Measurements from ENCODE around the gene M1AP. TPM values are rescaled to one million over a fixed set of nuclear protein-coding genes. Genes with fewer than 3 reads are reported as not detected.

The M1AP gene
- total RNA-seq, 1 donor from 2014 or later: 2.0 TPM

- DNase-seq (ENCODE audit: low spot score): peak; percentile 37
Measured at GRCh38 chr2:74548900-74549826, 99.0 kb downstream of the M1AP start.

GRCh38 chr2:74548285-74548899, 99.7 kb downstream of the M1AP start:
- no peak for DNase-seq (ENCODE audit: low spot score)

- DNase-seq (ENCODE audit: low spot score): no peak
Measured at GRCh38 chr2:74546004-74546403, 102.1 kb downstream of the M1AP start.

GRCh38 chr2:74544634-74545033, 103.5 kb downstream of the M1AP start:
- no peak for DNase-seq (ENCODE audit: low spot score)

- DNase-seq (ENCODE audit: low spot score): no peak
Measured at GRCh38 chr2:74542978-74543377, 105.2 kb downstream of the M1AP start.

GRCh38 chr2:74540291-74540690, 107.8 kb downstream of the M1AP start:
- DNase-seq (ENCODE audit: low spot score): no peak

- no peak for DNase-seq (ENCODE audit: low spot score)
Measured at GRCh38 chr2:74538881-74539339, 109.2 kb downstream of the M1AP start.

GRCh38 chr2:74537140-74537539, 111.0 kb downstream of the M1AP start:
- no peak for DNase-seq (ENCODE audit: low spot score)

GRCh38 chr2:74536166-74536950, 111.8 kb downstream of the M1AP start:
- no peak for DNase-seq (ENCODE audit: low spot score)

- DNase-seq (ENCODE audit: low spot score): no peak
Measured at GRCh38 chr2:74535440-74535965, 112.6 kb downstream of the M1AP start.

- no peak for DNase-seq (ENCODE audit: low spot score)
Measured at GRCh38 chr2:74534411-74534810, 113.7 kb downstream of the M1AP start.

- no peak for DNase-seq (ENCODE audit: low spot score)
Measured at GRCh38 chr2:74533464-74533863, 114.7 kb downstream of the M1AP start.

GRCh38 chr2:74532222-74532621, 115.9 kb downstream of the M1AP start:
- no peak for DNase-seq (ENCODE audit: low spot score)

GRCh38 chr2:74531666-74532065, 116.5 kb downstream of the M1AP start:
- DNase-seq (ENCODE audit: low spot score): no peak

- no peak for DNase-seq (ENCODE audit: low spot score)
Measured at GRCh38 chr2:74530239-74531187, 117.6 kb downstream of the M1AP start.

GRCh38 chr2:74529357-74530238, 118.5 kb downstream of the M1AP start, which contains the start of the genes AUP1 and HTRA2:
Gene AUP1, minus strand, starts transcription at chr2:74529706. Its CDS starts 77 bp downstream, at chr2:74529629.
Gene HTRA2, plus strand, starts transcription at chr2:74529933. Its CDS starts 74 bp downstream, at chr2:74530007.
- peak; percentile 99 for DNase-seq (ENCODE audit: low spot score)

- DNase-seq (ENCODE audit: low spot score): no peak
Measured at GRCh38 chr2:74528600-74529356, 119.4 kb downstream of the M1AP start.

- DNase-seq (ENCODE audit: low spot score): no peak
Measured at GRCh38 chr2:74527741-74528140, 120.4 kb downstream of the M1AP start.
